Immature natural killer cell (primary cell): Measurements from ENCODE around the gene PTK6. TPM values are rescaled to one million over a fixed set of nuclear protein-coding genes. Genes with fewer than 3 reads are reported as not detected.

Experiments
- DNase-seq, 3 donors: peaks; one replicate each; pipeline ENCODE4 v3.0.0; 2022; ENCODE audit warnings: mixed read lengths in 1 of 3
- H3K27ac Mint-ChIP-seq, 6 donors: one replicate each; pipeline ENCODE4 v1.8.0; 2020; ENCODE audit warnings: mixed read lengths in 6 of 6, mild to moderate bottlenecking in 5 of 6, inconsistent platforms in 4 of 6, moderate library complexity in 3 of 6
- H3K27me3 Mint-ChIP-seq, 3 donors: one replicate each; pipeline ENCODE4 v1.8.0; 2020 to 2021; ENCODE audit warnings: low read depth in 3 of 3, mild to moderate bottlenecking in 3 of 3, mixed read lengths in 3 of 3, moderate library complexity in 3 of 3, inconsistent platforms in 1 of 3
- H3K36me3 Mint-ChIP-seq, 3 donors: one replicate each; pipeline ENCODE4 v1.8.0; 2020; ENCODE audit warnings: mixed read lengths in 3 of 3, inconsistent platforms in 2 of 3, mild to moderate bottlenecking in 2 of 3
- H3K4me1 Mint-ChIP-seq, 2 donors: one replicate each; pipeline ENCODE4 v1.8.0; 2020; ENCODE audit warnings: inconsistent platforms in 2 of 2, mild to moderate bottlenecking in 2 of 2, mixed read lengths in 2 of 2, moderate library complexity in 1 of 2
- H3K4me3 Mint-ChIP-seq, 5 donors: one replicate each; pipeline ENCODE4 v1.8.0; 2020; ENCODE audit warnings: mild to moderate bottlenecking in 5 of 5, mixed read lengths in 5 of 5, inconsistent platforms in 3 of 5, moderate library complexity in 3 of 5
- H3K9me3 Mint-ChIP-seq, 6 donors: one replicate each; pipeline ENCODE4 v1.8.0; 2020; ENCODE audit warnings: mild to moderate bottlenecking in 6 of 6, mixed read lengths in 6 of 6, inconsistent platforms in 4 of 6, moderate library complexity in 3 of 6
- polyA plus RNA-seq, 3 donors: library from polyadenylated mRNA; unstranded; fragments of 300-500 nt; fragmentation: Illumina TruSeq; gene quantifications; one replicate each; pipeline ENCODE4 v1.2.3, GENCODE V29; 2021

The PTK6 gene
- polyA plus RNA-seq, 3 donors from 2014 or later = 0.37 TPM; not detected in 2

DNA sequence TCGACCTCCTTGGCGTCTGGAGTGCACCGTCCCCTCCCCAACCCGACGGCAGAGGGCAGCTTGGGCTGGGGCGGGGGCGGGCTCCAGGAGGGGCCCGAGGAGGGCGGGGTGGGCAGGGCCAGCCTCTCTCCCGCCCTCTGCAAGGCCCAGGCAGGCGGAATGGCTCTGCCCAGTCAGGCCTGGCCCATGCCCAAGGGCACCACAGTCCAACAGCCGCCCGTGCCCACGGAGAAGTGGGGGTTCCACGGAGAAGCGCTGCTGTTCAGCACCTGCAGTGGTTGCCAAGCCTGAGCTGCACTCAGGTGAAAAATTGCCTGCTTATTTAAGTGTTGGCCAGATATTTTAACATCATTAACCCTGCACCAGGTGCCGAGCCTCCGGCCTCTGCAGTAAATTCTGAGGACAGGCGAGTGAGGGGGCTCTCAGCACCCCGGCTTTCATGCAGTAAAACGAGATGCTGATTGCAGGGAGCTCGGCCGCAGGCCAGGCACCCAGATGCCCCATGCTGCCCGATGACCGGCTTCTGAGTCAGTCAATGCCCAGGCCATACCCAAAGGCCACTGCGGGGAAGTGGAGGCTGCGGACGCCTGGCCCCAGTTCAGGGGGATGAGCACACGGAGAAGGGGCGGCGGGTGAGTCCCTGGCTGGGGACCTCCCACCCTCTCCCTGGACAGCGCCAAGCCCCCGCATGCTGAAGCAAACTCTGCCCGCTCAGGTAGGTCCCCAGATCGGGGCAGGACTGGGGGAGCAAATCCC is 10.7 kb upstream of the PTK6 start, which contains the start of gene SRMS:
SRMS (minus strand) TSS at position 25 of the 756 bp plus-strand sequence. CDS start 286 bp downstream, outside the sequence.
- no peaks in the 10 kb centered on the region for H3K9me3 Mint-ChIP-seq
- peaks cover 8 to 9% of the 10 kb centered on the region in 2 donors for H3K4me1 Mint-ChIP-seq
- no peak for DNase-seq
- H3K27me3 Mint-ChIP-seq = peaks cover 2 to 12% (median 6%) of the 10 kb centered on the region in 3 donors
- H3K4me3 Mint-ChIP-seq = no peak within 1 kb of the TSS
- no peak within 1 kb of the TSS for H3K27ac Mint-ChIP-seq
- peaks cover 0 to 5% (median 0%) of the 10 kb centered on the region in 3 donors for H3K36me3 Mint-ChIP-seq

DNA sequence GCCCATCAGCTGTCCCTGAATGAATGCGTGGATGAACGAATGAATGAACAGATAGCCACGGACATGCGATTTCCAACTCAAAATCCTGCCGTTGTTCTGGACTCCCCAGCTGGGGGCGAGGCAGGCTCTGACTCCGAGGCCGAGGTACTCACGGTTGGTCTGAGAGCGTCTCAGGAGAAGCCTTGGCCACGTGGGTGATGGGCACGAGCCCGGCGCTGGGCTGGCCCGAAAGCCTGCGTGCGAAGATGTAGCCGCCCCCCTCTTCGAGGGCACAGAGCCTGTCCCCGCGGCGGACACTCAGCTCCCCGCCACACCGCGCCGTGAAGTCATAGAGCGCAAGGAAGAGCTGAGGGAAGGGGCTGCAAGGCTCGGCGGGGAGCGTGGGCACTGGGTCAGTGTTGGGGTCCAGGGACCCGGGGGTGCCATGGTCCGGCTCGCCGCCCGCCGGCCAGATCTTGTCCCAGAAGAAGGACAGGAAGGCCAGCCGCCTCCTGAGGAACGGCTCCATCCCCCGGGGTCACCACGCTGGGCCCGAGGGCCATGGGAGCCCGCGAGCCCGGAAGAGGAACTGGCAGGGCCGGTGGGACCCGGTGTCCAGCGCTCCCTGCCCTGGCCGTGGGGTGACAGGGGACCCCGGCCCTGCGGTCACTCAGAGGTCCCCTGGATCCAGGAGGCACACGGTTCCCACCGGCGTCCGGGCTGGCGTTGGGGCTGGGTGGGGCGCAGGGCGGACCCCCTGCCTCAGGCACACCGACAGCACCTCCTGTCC is 10.0 kb upstream of the PTK6 start:
- Mint-ChIP-seq H3K4me1 (peaks cover under 1 to 3% of the 10 kb centered on the region in 2 donors), H3K27me3 (peaks cover 2 to 6% (median 6%) of the 10 kb centered on the region in 3 donors)

DNA sequence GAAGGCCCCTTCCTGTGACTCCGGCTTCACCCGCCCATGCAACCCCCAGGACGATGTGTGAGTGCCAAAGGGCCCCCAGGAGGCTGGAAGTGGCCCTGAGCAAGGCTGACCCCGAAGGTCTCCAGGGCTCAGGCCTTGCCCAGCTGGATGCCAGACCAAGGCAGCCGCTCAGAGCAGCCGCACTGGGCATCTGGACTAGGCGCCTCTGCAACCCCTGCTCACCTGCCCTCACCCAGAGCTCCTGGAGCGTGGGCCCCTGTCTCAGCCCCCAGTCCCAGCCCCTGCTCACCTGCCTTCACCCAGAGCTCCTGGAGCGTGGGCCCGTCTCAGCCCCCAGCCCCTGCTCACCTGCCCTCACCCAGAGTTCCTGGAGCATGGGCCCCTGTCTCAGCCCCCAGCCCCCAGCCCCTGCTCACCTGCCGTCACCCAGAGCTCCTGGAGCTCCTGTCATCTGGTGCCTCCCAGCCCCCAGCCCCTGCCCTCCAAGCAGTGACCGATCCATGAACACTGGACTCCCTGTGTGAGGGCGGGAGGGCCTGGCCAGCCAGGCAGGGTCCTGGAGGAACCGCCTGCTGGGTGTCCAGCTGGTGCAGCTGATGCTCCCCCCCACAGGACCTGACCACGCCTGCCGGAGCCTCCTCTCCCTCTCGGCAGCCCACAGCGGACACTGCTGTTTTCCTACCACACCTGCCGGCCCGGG is 9.2 kb upstream of the PTK6 start:
- peaks cover 0 to 5% (median 0%) of the 10 kb centered on the region in 3 donors for H3K36me3 Mint-ChIP-seq
- H3K4me3 Mint-ChIP-seq = no peak overlapping the region
- H3K4me1 Mint-ChIP-seq = peaks cover 0 to 2% of the 10 kb centered on the region in 2 donors
- H3K27ac Mint-ChIP-seq = no peak overlapping the region
- no peaks in the 10 kb centered on the region for H3K9me3 Mint-ChIP-seq
- no peak for DNase-seq
- peaks cover 2 to 6% (median 6%) of the 10 kb centered on the region in 3 donors for H3K27me3 Mint-ChIP-seq

More for the DNA sequence above, 10.0 kb upstream of the PTK6 start:
- DNase-seq = no peak
- Mint-ChIP-seq H3K4me3 (no peak overlapping the region), H3K27ac (no peak overlapping the region), H3K36me3 (peaks cover 0 to 5% (median 0%) of the 10 kb centered on the region in 3 donors), H3K9me3 (no peaks in the 10 kb centered on the region)

DNA sequence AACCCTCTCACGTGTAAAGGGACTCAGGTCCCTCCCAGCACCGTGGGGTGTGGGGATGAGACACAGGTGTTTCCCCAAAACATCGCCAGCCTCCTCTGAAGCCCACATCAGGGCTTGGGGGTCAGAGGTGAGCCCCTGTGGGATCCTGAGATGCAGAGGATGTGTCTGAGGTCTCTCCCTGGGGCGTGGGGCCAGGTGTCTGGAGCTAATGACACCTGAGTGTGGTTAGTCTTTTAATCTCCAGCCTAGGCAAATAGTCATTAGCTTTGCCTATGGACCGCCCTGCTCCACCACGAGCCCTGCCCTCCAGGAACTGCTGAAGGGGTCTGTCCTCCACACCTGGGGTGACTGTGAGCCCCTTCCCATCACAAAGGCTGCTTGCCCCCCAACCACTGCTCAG is 8.6 kb upstream of the PTK6 start:
- Mint-ChIP-seq H3K9me3 (no peaks in the 10 kb centered on the region), H3K4me3 (no peak overlapping the region), H3K4me1 (no peaks in the 10 kb centered on the region), H3K36me3 (peaks cover 0 to 5% (median 0%) of the 10 kb centered on the region in 3 donors), H3K27ac (no peak overlapping the region), H3K27me3 (peaks cover 2 to 6% (median 5%) of the 10 kb centered on the region in 3 donors)
- no peak for DNase-seq

DNA sequence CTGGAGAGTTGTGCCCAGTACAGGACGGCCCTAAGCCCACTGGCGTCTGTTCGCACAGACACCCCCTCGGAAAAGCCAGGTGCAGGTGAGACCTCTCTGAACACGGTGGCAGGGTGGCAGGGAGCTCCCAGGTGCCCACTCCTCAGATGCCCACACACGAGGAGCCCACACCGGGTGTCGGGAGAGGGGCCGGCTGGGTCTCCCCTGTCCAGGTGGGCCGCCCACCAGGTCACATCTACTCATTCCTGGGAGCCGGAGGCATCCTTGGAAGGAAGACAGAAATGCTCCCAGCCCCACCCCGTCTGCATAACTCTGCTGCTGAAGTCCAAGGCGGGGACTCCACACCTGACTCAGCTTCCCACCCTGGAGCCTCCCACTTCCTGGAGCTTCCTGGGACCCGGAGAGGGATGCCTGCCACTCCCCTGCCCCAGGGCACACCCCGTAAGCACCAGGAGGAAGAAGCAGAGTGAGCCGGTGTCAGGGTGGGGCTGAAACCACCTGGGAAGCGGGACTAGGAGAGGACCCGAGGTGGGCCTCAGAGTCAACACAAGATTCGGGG is 7.9 kb upstream of the PTK6 start:
- Mint-ChIP-seq H3K27ac (no peak overlapping the region), H3K27me3 (peaks cover 2 to 6% (median 5%) of the 10 kb centered on the region in 3 donors)

DNA sequence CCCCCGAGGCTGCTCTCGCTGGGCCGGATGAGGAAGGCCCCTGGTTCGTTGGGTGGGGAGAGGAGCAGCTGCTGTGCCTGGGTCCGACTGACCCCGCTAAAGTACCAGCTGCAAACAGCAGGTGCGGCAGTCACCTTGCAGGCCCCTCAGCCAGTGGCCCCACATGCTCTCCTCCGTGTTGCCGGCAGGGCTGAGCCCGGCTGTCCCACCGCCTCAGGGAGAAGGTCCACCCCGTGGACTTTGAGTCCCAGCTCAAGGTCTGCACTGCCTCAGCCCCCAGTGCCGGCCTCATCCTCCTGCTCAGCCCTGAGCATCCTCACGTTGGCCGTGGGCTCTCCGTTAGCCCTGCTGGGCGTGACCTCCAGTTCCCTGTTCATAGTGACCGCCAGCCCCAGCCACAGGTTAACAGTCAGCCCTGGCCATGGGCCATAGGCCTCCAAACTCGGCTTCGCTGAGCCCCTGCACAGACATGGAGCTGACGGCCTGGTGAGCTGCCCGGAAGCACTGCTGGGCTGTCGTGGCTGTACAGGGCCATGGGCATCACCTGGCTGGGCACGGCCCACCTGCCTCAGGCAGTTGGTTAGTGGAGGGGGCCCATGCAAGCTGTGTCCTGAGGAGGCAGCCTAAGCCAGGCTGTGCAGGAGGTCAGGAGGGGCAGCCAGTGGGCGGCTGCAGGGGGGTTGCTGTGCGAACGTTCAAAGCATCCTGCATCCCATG is 7.2 kb upstream of the PTK6 start:
- H3K27me3 Mint-ChIP-seq = peaks cover 5 to 6% (median 5%) of the 10 kb centered on the region in 3 donors
- H3K36me3 Mint-ChIP-seq = peaks cover 0 to 5% (median 0%) of the 10 kb centered on the region in 3 donors
- no peak overlapping the region for H3K4me3 Mint-ChIP-seq
- no peaks in the 10 kb centered on the region for H3K9me3 Mint-ChIP-seq
- DNase-seq = no peak
- no peaks in the 10 kb centered on the region for H3K4me1 Mint-ChIP-seq
- H3K27ac Mint-ChIP-seq = no peak overlapping the region

More for the DNA sequence above, 7.9 kb upstream of the PTK6 start:
- Mint-ChIP-seq H3K4me1 (no peaks in the 10 kb centered on the region), H3K9me3 (no peaks in the 10 kb centered on the region), H3K4me3 (no peak overlapping the region), H3K36me3 (peaks cover 0 to 5% (median 0%) of the 10 kb centered on the region in 3 donors)
- no peak for DNase-seq

DNA sequence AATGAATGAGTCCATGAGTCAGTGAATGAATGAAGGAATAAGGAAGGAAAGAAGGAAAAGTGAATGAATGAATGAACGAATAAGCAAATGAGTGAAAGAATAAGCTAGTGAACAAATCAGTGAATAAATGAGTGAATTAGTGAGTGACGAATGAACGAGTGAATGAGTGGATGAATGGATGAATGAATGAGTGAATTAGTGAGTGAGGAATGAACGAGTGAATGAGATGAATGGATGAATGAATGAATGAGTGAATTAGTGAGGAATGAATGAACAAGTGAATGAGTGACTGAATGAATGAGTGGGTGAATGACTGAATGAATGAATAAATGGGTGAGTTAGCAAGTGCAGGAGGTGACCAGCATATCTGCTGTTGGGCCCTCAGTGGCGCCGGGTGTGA is 6.6 kb upstream of the PTK6 start:
- H3K27ac Mint-ChIP-seq = no peak overlapping the region
- H3K4me1 Mint-ChIP-seq = no peaks in the 10 kb centered on the region
- no peaks in the 10 kb centered on the region for H3K9me3 Mint-ChIP-seq
- DNase-seq = no peak
- H3K27me3 Mint-ChIP-seq = peaks cover 3 to 5% (median 4%) of the 10 kb centered on the region in 3 donors
- H3K4me3 Mint-ChIP-seq = peak overlapping the region in 1 of 5 donors; percentile 17
- H3K36me3 Mint-ChIP-seq = peaks cover 0 to 5% (median 0%) of the 10 kb centered on the region in 3 donors

DNA sequence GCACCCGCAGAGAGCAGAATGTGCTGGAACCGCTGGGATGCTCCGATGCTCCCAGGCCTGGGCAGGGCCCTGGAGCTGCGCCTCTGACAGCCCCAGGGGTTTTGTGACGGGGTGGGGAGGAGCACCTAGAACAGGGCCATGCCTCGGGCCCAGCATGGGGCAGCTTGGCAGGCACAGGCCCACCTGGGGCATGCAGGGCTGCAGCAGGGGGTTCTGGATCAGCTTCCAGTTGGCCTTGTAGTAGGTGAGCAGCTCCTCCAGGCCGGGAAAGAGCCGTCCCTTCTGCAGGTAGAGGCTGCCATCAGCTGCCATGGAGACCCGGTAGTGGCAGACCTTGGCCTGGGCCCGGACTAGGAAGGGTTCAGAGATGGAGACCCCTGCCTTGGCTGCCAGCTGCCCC is 6.0 kb upstream of the PTK6 start:
- Mint-ChIP-seq H3K9me3 (no peaks in the 10 kb centered on the region), H3K27ac (no peak overlapping the region), H3K4me3 (no peak overlapping the region), H3K4me1 (no peaks in the 10 kb centered on the region), H3K27me3 (peaks cover 3% of the 10 kb centered on the region in 3 donors), H3K36me3 (peaks cover 0 to 5% (median 0%) of the 10 kb centered on the region in 3 donors)
- no peak for DNase-seq

DNA sequence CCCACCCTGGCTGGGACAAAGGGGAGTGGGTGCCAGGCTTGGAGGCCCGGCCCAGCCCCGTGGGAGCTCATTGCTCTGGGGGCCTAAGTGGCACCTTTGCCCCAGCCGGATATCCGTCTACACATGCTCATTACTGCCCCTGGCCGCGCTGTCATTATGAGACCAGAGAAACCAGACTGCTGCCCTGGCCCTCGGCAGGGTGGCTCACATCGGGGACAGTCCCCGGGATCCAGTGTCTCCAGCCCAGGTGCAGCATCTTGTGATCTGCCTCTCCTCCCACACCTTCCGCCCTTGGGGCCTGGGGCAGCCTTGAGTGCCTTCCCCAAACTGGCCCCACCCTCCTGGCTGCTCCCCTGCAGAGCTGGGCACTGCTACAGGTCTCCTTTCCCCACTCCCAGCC is 5.5 kb upstream of the PTK6 start:
- no peak for DNase-seq
- H3K27me3 Mint-ChIP-seq = peaks cover 3% of the 10 kb centered on the region in 3 donors
- H3K27ac Mint-ChIP-seq = no peak overlapping the region
- H3K4me1 Mint-ChIP-seq = peaks cover 0 to 2% of the 10 kb centered on the region in 2 donors
- H3K9me3 Mint-ChIP-seq = no peaks in the 10 kb centered on the region
- peaks cover 0 to 5% (median 0%) of the 10 kb centered on the region in 3 donors for H3K36me3 Mint-ChIP-seq
- H3K4me3 Mint-ChIP-seq = no peak overlapping the region

DNA sequence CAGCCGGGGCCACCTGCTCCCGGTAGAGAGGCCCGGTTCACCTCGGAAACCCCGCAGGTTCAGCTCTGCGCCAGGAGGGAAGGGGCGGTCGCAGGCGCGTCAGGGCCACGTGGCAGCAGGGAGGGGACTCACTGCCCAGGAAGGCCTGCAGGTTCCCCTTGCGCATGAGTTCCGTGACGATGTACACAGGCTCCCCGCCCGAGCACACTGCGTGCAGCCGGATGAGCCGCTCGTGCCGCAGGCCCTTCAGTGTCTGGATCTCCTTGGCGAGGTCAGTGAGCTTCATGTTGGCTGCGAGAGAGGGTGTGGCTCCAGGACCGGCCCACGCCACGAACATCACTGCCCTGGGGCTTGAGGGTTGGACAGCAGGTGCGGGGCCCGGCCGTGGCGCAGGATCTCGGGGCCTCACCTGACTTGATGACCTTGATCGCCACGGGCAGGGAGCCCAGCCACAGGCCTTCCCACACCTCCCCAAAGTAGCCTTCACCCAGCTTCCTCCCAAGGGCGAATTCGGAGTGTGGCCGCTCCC is 4.9 kb upstream of the PTK6 start:
- Mint-ChIP-seq H3K27ac (no peak overlapping the region), H3K27me3 (peaks cover 3% of the 10 kb centered on the region in 3 donors), H3K4me3 (no peak overlapping the region), H3K9me3 (no peaks in the 10 kb centered on the region), H3K36me3 (peaks cover 0 to 5% (median 0%) of the 10 kb centered on the region in 3 donors), H3K4me1 (peaks cover 0 to 2% of the 10 kb centered on the region in 2 donors)
- DNase-seq = no peak

DNA sequence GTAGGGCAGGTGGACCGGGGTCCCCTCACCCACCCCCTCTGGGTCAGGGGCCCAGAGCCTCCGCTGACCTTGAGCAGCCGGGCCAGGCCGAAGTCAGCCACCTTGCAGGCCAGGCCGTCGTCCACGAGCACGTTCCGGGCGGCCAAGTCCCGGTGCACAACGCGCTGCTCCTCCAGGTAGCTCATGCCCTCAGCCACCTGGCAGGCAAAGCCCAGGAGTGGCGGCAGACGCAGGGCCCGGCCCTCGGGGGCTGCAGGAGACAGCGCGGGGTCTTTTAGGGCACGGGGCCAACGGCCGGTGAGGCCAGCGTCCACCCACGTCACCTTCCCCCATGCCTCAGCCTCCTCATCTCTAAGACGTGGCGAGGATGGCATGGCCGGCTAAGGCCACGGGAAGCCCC is 4.2 kb upstream of the PTK6 start:
- Mint-ChIP-seq H3K4me1 (peaks cover 0 to 4% of the 10 kb centered on the region in 2 donors), H3K9me3 (no peaks in the 10 kb centered on the region), H3K27ac (no peak overlapping the region), H3K4me3 (no peak overlapping the region), H3K27me3 (peaks cover 1 to 7% (median 3%) of the 10 kb centered on the region in 3 donors), H3K36me3 (peaks cover 0 to 5% (median 0%) of the 10 kb centered on the region in 3 donors)
- DNase-seq = no peak

DNA sequence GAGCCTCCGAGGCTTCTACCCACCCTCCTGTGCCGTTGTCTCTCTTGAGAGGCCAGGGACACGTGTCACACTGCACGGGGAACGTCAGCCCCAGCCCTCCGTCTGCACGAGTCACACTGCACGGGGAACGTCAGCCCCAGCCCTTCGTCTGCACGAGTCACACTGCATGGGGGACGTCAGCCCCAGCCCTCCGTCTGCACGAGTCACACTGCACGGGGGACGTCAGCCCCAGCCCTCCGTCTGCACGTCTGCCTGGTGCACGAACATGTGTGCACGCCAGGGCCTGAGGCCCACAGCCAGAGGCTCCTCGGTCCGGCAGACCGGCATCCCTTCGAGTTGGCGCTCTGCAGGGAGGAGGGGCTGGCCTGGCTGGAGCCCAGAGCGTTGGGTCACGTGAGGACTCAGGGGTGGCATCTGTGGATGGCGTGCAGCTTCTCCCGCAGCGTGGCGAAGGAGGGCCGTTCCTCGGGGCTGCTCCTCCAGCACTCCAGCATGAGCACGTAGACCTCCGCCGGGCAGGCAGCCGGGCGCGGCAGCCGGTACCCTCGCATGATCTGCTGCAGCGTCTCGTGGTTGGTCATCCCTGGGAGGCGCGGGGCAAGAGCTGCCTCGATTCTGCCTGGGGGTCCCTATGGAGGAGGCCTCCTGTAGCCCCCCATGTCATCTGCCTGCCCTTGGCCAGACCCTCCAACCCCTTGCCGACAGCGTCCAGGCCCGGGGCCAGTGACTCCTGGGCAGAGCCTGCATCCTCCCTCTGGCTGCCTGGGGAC is 3.4 kb upstream of the PTK6 start:
- Mint-ChIP-seq H3K27me3 (peaks cover 0 to 6% (median 3%) of the 10 kb centered on the region in 3 donors), H3K4me3 (no peak overlapping the region), H3K27ac (no peak overlapping the region), H3K9me3 (no peaks in the 10 kb centered on the region), H3K4me1 (peaks cover 0 to 4% of the 10 kb centered on the region in 2 donors), H3K36me3 (peaks cover 0 to 5% (median 0%) of the 10 kb centered on the region in 3 donors)
- DNase-seq = no peak
